Activated B cell treated with CpG ODN at 0.5 μM for 24 hours (primary cell): ENCODE results near the gene PRSS8. TPM values are rescaled to one million over a fixed set of nuclear protein-coding genes. Genes with fewer than 3 reads are reported as not detected.
A peak's percentile ranks its signal among the peaks of the same experiment; 100 is the strongest.
"Not testable (repeated sequence)": the region's sequence is repeated elsewhere in the genome, so short reads cannot be mapped to it uniquely, and the experiment has no call there.

Source experiments
- ATAC-seq: fragments of 200-7000 bp; cut with Tn5 transposase; one replicate; pipeline ENCODE4 v1.10.0; 2021; ENCODE audit warnings: low read depth, mild to moderate bottlenecking, moderate library complexity
- CTCF ChIA-PET: fragments of 350-600 bp; sonication (Branson Sonifier 250); formaldehyde crosslinking; loops from one replicate; lab custom pipeline; 2021; ENCODE audit warnings: antibody characterized with exemption; lab: Charles Lee
- POLR2A ChIA-PET: fragments of 350-600 bp; sonication (Branson Sonifier 250); formaldehyde crosslinking; loops from one replicate; lab custom pipeline; 2021; ENCODE audit warnings: antibody characterized with exemption; lab: Charles Lee
- DNase-seq: peaks from one replicate; pipeline ENCODE4 v3.0.0; 2022
- H3K27ac Mint-ChIP-seq: one replicate; pipeline ENCODE4 v1.8.0; 2020; ENCODE audit warnings: mixed read lengths
- H3K27me3 Mint-ChIP-seq: one replicate; pipeline ENCODE4 v1.8.0; 2021; ENCODE audit warnings: mixed read lengths
- H3K36me3 Mint-ChIP-seq: one replicate; pipeline ENCODE4 v1.8.0; 2021; ENCODE audit warnings: low read depth, mixed read lengths
- H3K4me1 Mint-ChIP-seq: one replicate; pipeline ENCODE4 v1.8.0; 2021; ENCODE audit warnings: mixed read lengths
- H3K4me3 Mint-ChIP-seq: one replicate; pipeline ENCODE4 v1.8.0; 2020; ENCODE audit warnings: mild to moderate bottlenecking, mixed read lengths
- H3K9me3 Mint-ChIP-seq: one replicate; pipeline ENCODE4 v1.8.0; 2020; ENCODE audit warnings: mixed read lengths
- CTCF ChIP-seq: fragments of 200-600 bp; IDR thresholded peaks from one replicate; pipeline ENCODE4 v1.8.0; 2022; ENCODE audit warnings: antibody characterized with exemption, mild to moderate bottlenecking
- intact Hi-C: fragments of 100-400 bp; cut with micrococcal nuclease; formaldehyde crosslinking; loops from one replicate; pipeline ENCODE4 v1.15.1; 2024
- total RNA-seq: library from RNA; stranded (reverse); gene quantifications from 2 replicates; pipeline ENCODE4 v1.2.3, GENCODE V29; 2022

Gene PRSS8
- total RNA-seq, 1 donor from 2014 or later: not detected

- intact Hi-C loops: loop anchor here (2.0 kb wide), 2 partner anchors 35 to 195 kb away; partner anchors contain the start of genes BCKDK and ORAI3
- H3K4me3 Mint-ChIP-seq: peak overlapping the region; percentile 56
- H3K27me3 Mint-ChIP-seq: peaks cover 10% of the 10 kb centered on the region
These were observed 8.2 kb upstream of the PRSS8 start for GRCh38 chr16:31143694-31144148.

GRCh38 chr16:31143011-31143693 is 7.6 kb upstream of the PRSS8 start:
- DNase-seq (no peak), ATAC-seq (no peak)
- TF ChIP-seq CTCF: no peak
- Mint-ChIP-seq H3K36me3 (no peaks in the 10 kb centered on the region), H3K27ac (no peak overlapping the region), H3K4me1 (peaks cover 12% of the 10 kb centered on the region), H3K4me3 (peak overlapping the region; percentile 56), H3K9me3 (no peaks in the 10 kb centered on the region), H3K27me3 (peaks cover 10% of the 10 kb centered on the region)
- intact Hi-C loops: loop anchor here (2.0 kb wide), 2 partner anchors 34 to 194 kb away; partner anchors contain the start of genes BCKDK and ORAI3
- CTCF ChIA-PET: interaction anchor here (0.9 to 2.7 kb wide), 16 partner anchors 14 to 726 kb away, joined by 3 to 36 read pairs (median 5); partner anchors contain the start of genes FUS, HSD3B7, KAT8 and VKORC1
- POLR2A ChIA-PET: interaction anchor here (0.6 to 5.3 kb wide), 22 partner anchors 13 to 732 kb away, joined by 3 to 147 read pairs (median 9); partner anchors contain the start of genes ARMC5, FBRS, FUS and HSD3B7

More at GRCh38 chr16:31143694-31144148, 8.2 kb upstream of the PRSS8 start:
- POLR2A ChIA-PET: interaction anchor here (1.3 to 5.3 kb wide), 5 partner anchors 26 to 239 kb away, joined by 4 to 147 read pairs (median 12); partner anchors contain the start of genes FUS, KAT8 and PYCARD
- Mint-ChIP-seq H3K4me1 (peaks cover 12% of the 10 kb centered on the region), H3K9me3 (no peaks in the 10 kb centered on the region), H3K36me3 (no peaks in the 10 kb centered on the region), H3K27ac (no peak overlapping the region)
- no peak for ATAC-seq
- CTCF ChIA-PET: interaction anchor here (0.6 to 2.7 kb wide), 3 partner anchors 117 to 243 kb away, joined by 3 to 36 read pairs (median 3); partner anchors contain the start of gene HSD3B7
- no peak for TF ChIP-seq CTCF
- DNase-seq: no peak

- CTCF ChIA-PET: interaction anchor here (0.6 to 2.7 kb wide), 19 partner anchors 15 to 727 kb away, joined by 3 to 36 read pairs (median 5); partner anchors contain the start of genes FUS, HSD3B7, KAT8 and VKORC1
- H3K27me3 Mint-ChIP-seq: peaks cover 5% of the 10 kb centered on the region
- no peak for TF ChIP-seq CTCF
- DNase-seq (peak; percentile 97), ATAC-seq (peak; percentile 96)
- H3K4me1 Mint-ChIP-seq: peaks cover 12% of the 10 kb centered on the region
- intact Hi-C loops: loop anchor here (1.0 to 2.0 kb wide), 14 partner anchors 25 to 731 kb away; partner anchors contain the start of genes ARMC5, BCKDK, FUS and HSD3B7
- H3K27ac Mint-ChIP-seq: peak overlapping the region; percentile 80
- no peaks in the 10 kb centered on the region for H3K9me3 Mint-ChIP-seq
- no peaks in the 10 kb centered on the region for H3K36me3 Mint-ChIP-seq
- POLR2A ChIA-PET: interaction anchor here (0.6 to 5.3 kb wide), 31 partner anchors 13 to 733 kb away, joined by 3 to 147 read pairs (median 5); partner anchors contain the start of genes ARMC5, FBRS, FUS and HSD3B7
- H3K4me3 Mint-ChIP-seq: peak overlapping the region; percentile 65
These were observed 6.8 kb upstream of the PRSS8 start for GRCh38 chr16:31142109-31143010.

GRCh38 chr16:31141489-31142108 is 6.1 kb upstream of the PRSS8 start:
- Mint-ChIP-seq H3K4me1 (peaks cover 12% of the 10 kb centered on the region), H3K36me3 (no peaks in the 10 kb centered on the region), H3K27me3 (peaks cover 4% of the 10 kb centered on the region), H3K9me3 (no peaks in the 10 kb centered on the region), H3K4me3 (peak overlapping the region; percentile 65), H3K27ac (peak overlapping the region; percentile 80)
- ChIA-PET CTCF (interaction anchor here (0.6 to 2.7 kb wide), 17 partner anchors 15 to 728 kb away, joined by 3 to 36 read pairs (median 5); partner anchors contain the start of genes FUS, HSD3B7, KAT8 and VKORC1), POLR2A (interaction anchor here (0.6 to 5.3 kb wide), 28 partner anchors 12 to 734 kb away, joined by 3 to 147 read pairs (median 5); partner anchors contain the start of genes ARMC5, FBRS, FUS and HSD3B7)
- DNase-seq (no peak), ATAC-seq (no peak)
- intact Hi-C loops: loop anchor here (1.0 to 2.0 kb wide), 14 partner anchors 24 to 732 kb away; partner anchors contain the start of genes ARMC5, BCKDK, FUS and HSD3B7
- TF ChIP-seq CTCF: no peak

- H3K27me3 Mint-ChIP-seq, H3K36me3 Mint-ChIP-seq, H3K9me3 Mint-ChIP-seq, ATAC-seq, intact Hi-C loops, CTCF ChIA-PET, H3K27ac Mint-ChIP-seq, DNase-seq, H3K4me3 Mint-ChIP-seq: not testable (repeated sequence)
- peaks cover 12% of the 10 kb centered on the region for H3K4me1 Mint-ChIP-seq
- POLR2A ChIA-PET: interaction anchor here (1.8 to 5.3 kb wide), 4 partner anchors 22 to 61 kb away, joined by 10 to 147 read pairs (median 55); partner anchors contain the start of genes FUS, KAT8, PYCARD and VKORC1
These were observed 5.5 kb upstream of the PRSS8 start for GRCh38 chr16:31141071-31141469.
